ENCODE measurements around the gene ELAVL1.

Gene ELAVL1

GRCh38 chr19:8020681-8021080 lies 15.2 kb upstream of the ELAVL1 start:
- no peak for DNase-seq

- DNase-seq: no peak
These were observed 12.4 kb upstream of the ELAVL1 start for GRCh38 chr19:8017808-8018207.

- DNase-seq: peak; percentile 11
These were observed 523 bp downstream of the ELAVL1 start for GRCh38 chr19:8004723-8005513.

- no peak for DNase-seq
These were observed 1.4 kb downstream of the ELAVL1 start for GRCh38 chr19:8004001-8004400.

- peak; percentile 68 for DNase-seq
These were observed 3.2 kb downstream of the ELAVL1 start for GRCh38 chr19:8001995-8002849.

GRCh38 chr19:8001651-8001994 lies 3.8 kb downstream of the ELAVL1 start:
- no peak for DNase-seq

GRCh38 chr19:8000298-8001038 lies 5.0 kb downstream of the ELAVL1 start:
- DNase-seq: no peak

- DNase-seq: no peak
These were observed 6.1 kb downstream of the ELAVL1 start for GRCh38 chr19:7999376-7999775.

- DNase-seq: no peak
These were observed 7.5 kb downstream of the ELAVL1 start for GRCh38 chr19:7997809-7998480.

- DNase-seq: no peak
These were observed 8.6 kb downstream of the ELAVL1 start for GRCh38 chr19:7996883-7997282.

- no peak for DNase-seq
These were observed 9.7 kb downstream of the ELAVL1 start for GRCh38 chr19:7995810-7996158.

GRCh38 chr19:7994928-7995809 lies 10.3 kb downstream of the ELAVL1 start:
- no peak for DNase-seq

GRCh38 chr19:7994114-7994513 lies 11.3 kb downstream of the ELAVL1 start:
- no peak for DNase-seq

- no peak for DNase-seq
These were observed 11.9 kb downstream of the ELAVL1 start for GRCh38 chr19:7993560-7993959.

GRCh38 chr19:7992575-7992974 lies 12.9 kb downstream of the ELAVL1 start:
- DNase-seq: no peak

- no peak for DNase-seq
These were observed 16.3 kb downstream of the ELAVL1 start for GRCh38 chr19:7989071-7989575.

- no peak for DNase-seq
These were observed 17.1 kb downstream of the ELAVL1 start for GRCh38 chr19:7988307-7988706.

GRCh38 chr19:7987114-7987768 lies 18.2 kb downstream of the ELAVL1 start:
- no peak for DNase-seq

GRCh38 chr19:7986321-7987113 lies 18.9 kb downstream of the ELAVL1 start:
- DNase-seq: no peak

GRCh38 chr19:7985481-7985911 lies 19.9 kb downstream of the ELAVL1 start:
- DNase-seq: no peak
